ENCODE results near the gene MB21D2. TPM values are rescaled to one million over a fixed set of nuclear protein-coding genes. Genes with fewer than 3 reads are reported as not detected.
"Not testable (repeated sequence)": the region's sequence is repeated elsewhere in the genome, so short reads cannot be mapped to it uniquely, and the experiment has no call there.

The MB21D2 gene
- total RNA-seq, 3 donors from 2014 or later, result 3.0 to 4.6 (median 3.4) TPM

GRCh38 chr3:192774341-192774740 lies 143.3 kb downstream of the MB21D2 start:
- DNase-seq; H3K27me3 Mint-ChIP-seq (ENCODE audit: low read depth); ATAC-seq: not testable (repeated sequence)

DNA sequence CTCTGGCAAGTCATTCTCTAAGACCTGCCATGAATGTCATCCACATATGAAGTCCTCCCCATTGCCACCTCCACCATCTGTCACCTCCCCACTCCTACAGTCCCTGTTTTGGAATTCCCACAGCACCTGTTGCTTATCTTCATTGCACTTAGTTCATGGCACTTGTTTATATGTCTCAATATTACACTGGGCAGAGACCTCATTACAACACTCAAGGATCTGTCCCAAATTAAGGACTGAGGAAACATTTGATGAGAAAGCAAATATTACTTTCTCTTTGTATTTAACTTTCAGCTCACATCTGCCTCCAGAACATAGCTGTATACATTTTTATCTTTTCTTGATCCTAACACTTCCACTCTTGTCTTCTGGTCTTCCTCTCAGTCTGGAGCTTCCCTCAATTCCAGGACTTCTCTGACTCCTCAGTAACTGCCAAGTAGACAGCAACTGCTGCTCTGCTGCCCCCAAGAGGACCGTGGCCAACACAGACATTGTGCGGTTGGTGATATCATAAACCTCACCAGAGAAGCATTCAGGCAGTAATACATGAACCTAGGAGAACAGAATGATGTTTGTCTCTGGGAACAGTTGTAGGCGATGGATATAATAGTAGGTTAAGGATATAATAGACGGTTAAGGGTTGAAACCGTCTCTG lies 145.3 kb downstream of the MB21D2 start:
- Mint-ChIP-seq H3K4me1 (ENCODE audit: low read depth) (no peaks in the 10 kb centered on the region), H3K36me3 (ENCODE audit: insufficient read depth) (no peaks in the 10 kb centered on the region), H3K9me3 (peaks cover 18% of the 10 kb centered on the region), H3K4me3 (no peak overlapping the region), H3K27me3 (ENCODE audit: low read depth) (no peaks in the 10 kb centered on the region)
- ATAC-seq, result no peak
- DNase-seq, result no peak

More at GRCh38 chr3:192774341-192774740, 143.3 kb downstream of the MB21D2 start:
- not testable (repeated sequence) for H3K4me3 Mint-ChIP-seq; H3K4me1 Mint-ChIP-seq (ENCODE audit: low read depth); H3K36me3 Mint-ChIP-seq (ENCODE audit: insufficient read depth)
- peaks cover 18% of the 10 kb centered on the region for H3K9me3 Mint-ChIP-seq

GRCh38 chr3:192758654-192759053 lies 159.0 kb downstream of the MB21D2 start:
- ATAC-seq, result no peak
- DNase-seq, result no peak
- no peaks in the 10 kb centered on the region for H3K9me3 Mint-ChIP-seq
- H3K36me3 Mint-ChIP-seq (ENCODE audit: insufficient read depth), result no peaks in the 10 kb centered on the region
- H3K4me3 Mint-ChIP-seq, result no peak overlapping the region
- H3K27me3 Mint-ChIP-seq (ENCODE audit: low read depth), result peaks cover 4% of the 10 kb centered on the region
- H3K4me1 Mint-ChIP-seq (ENCODE audit: low read depth), result no peaks in the 10 kb centered on the region

GRCh38 chr3:192751148-192751547 lies 166.5 kb downstream of the MB21D2 start:
- no peak for DNase-seq

DNA sequence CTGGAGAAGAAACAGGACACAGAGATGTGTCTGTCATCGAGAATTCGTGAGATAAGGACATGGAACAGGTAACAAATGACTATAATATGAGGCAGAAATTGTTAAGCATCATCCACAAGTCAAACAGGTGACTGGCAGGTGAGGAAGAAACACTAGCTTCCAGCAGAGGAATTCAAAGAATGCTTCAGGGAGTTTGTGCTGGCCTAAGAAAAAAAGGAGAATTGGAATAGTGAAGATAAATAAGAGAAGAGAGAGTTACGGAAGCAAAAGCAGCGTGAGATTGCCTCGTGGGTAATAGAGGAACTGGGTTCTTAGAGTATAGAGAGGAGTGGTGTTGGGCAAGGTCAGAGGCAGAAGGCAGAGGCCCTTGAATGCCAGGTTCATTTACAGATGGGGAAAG lies 167.5 kb downstream of the MB21D2 start:
- H3K27me3 Mint-ChIP-seq (ENCODE audit: low read depth), result peaks cover under 1% of the 10 kb centered on the region
- no peak for ATAC-seq

More at GRCh38 chr3:192751148-192751547, 166.5 kb downstream of the MB21D2 start:
- Mint-ChIP-seq H3K4me3 (no peak overlapping the region), H3K9me3 (no peaks in the 10 kb centered on the region), H3K27me3 (ENCODE audit: low read depth) (peaks cover 4% of the 10 kb centered on the region), H3K4me1 (ENCODE audit: low read depth) (no peaks in the 10 kb centered on the region), H3K36me3 (ENCODE audit: insufficient read depth) (no peaks in the 10 kb centered on the region)
- no peak for ATAC-seq

DNA sequence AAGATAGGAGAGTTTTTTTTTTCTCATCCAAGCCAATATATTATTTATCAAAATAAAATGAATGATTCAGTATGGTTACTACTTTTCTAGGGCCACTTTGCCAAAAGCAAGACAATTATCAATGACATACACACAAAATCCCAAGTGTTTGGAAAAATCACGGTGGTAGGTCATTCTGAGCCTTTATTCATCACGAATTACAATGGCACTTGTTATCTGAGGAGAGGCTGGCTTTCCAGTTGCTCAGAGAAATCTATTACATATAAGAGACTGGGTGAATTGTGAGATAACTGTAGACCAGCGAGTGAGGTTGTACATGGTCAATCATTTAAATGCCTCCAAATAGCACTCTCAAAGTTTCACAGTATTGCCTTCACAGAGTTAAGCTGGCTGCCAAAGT lies 169.9 kb downstream of the MB21D2 start:
- ATAC-seq, result no peak
- Mint-ChIP-seq H3K4me3 (no peak overlapping the region), H3K27me3 (ENCODE audit: low read depth) (peaks cover 3% of the 10 kb centered on the region), H3K9me3 (no peaks in the 10 kb centered on the region), H3K36me3 (ENCODE audit: insufficient read depth) (peaks cover 2% of the 10 kb centered on the region), H3K4me1 (ENCODE audit: low read depth) (no peaks in the 10 kb centered on the region)
- DNase-seq, result no peak

More for the DNA sequence above, 167.5 kb downstream of the MB21D2 start:
- no peak for DNase-seq
- Mint-ChIP-seq H3K4me1 (ENCODE audit: low read depth) (no peaks in the 10 kb centered on the region), H3K9me3 (no peaks in the 10 kb centered on the region), H3K4me3 (no peak overlapping the region), H3K36me3 (ENCODE audit: insufficient read depth) (peaks cover under 1% of the 10 kb centered on the region)

GRCh38 chr3:192747145-192747544 lies 170.5 kb downstream of the MB21D2 start:
- H3K36me3 Mint-ChIP-seq (ENCODE audit: insufficient read depth), result peaks cover 2% of the 10 kb centered on the region
- DNase-seq (no peak), ATAC-seq (no peak)
- no peaks in the 10 kb centered on the region for H3K9me3 Mint-ChIP-seq
- H3K4me3 Mint-ChIP-seq, result no peak overlapping the region
- H3K27me3 Mint-ChIP-seq (ENCODE audit: low read depth), result peaks cover 3% of the 10 kb centered on the region
- no peaks in the 10 kb centered on the region for H3K4me1 Mint-ChIP-seq (ENCODE audit: low read depth)

Other genes with a start within 250 kb of the MB21D2 start
- under 1 TPM in 1 of 3 donors, not detected in 2; 0.18 TPM for gene FGF12, start 190.3 kb downstream of the MB21D2 start, total RNA-seq